HG02798 (cell line): Measurements from ENCODE around the gene SLC4A9.
A peak's percentile ranks its signal among the peaks of the same experiment; 100 is the strongest.

Experiments used
- ATAC-seq: cut with Tn5 transposase; IDR thresholded peaks from one replicate; pipeline ENCODE4 v1.9.1; 2021; ENCODE audit warnings: mild to moderate bottlenecking; ENCODE audit not compliant: unreplicated experiment, poor library complexity

Gene SLC4A9

DNA sequence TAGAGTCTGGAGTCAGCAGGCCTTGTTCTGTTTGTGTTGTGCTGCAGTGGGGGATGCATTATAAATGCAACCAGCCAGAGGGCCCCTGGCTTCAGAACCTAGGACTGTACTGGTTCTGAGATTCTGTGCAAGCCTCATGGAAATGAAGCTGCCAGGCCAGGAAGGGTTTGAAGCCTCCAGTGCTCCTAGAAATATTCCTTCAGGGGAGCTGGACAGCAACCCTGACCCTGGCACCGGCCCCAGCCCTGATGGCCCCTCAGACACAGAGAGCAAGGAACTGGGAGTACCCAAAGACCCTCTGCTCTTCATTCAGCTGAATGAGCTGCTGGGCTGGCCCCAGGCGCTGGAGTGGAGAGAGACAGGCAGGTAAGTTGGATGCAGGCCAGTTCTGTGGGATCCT, at the start of gene SLC4A9:
SLC4A9 (plus strand) TSS at position 94 of the 400 bp plus-strand sequence; CDS start at position 137, 43 bp downstream.
- ATAC-seq = no peak

- no peak for ATAC-seq
These were observed 49.6 kb upstream of the SLC4A9 start for GRCh38 chr5:140310434-140310833.

DNA sequence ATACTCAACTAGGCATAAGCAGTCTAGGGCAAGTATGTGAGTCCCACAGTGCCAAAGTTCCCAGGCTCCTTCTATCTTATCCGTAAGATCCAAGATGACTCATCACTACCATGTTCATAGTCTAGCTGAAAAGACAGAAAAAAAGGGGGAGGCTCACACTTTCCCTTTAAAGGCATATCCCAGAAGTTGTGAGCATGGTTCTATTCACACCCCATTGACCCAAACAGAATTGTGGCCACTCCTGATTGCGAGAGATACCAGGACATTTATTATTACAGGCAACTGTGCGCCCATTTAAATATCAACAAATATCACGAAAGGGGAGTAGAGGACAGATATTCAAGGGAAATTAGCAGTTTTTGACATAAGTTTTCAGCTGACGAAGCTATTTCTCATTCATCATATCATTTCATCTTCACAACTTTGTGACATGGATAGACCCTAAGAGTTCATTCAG, 49.0 kb upstream of the SLC4A9 start:
- no peak for ATAC-seq

- no peak for ATAC-seq
These were observed 47.8 kb upstream of the SLC4A9 start for GRCh38 chr5:140312067-140312790.

- ATAC-seq = no peak
These were observed 47.2 kb upstream of the SLC4A9 start for GRCh38 chr5:140312791-140313189.

DNA sequence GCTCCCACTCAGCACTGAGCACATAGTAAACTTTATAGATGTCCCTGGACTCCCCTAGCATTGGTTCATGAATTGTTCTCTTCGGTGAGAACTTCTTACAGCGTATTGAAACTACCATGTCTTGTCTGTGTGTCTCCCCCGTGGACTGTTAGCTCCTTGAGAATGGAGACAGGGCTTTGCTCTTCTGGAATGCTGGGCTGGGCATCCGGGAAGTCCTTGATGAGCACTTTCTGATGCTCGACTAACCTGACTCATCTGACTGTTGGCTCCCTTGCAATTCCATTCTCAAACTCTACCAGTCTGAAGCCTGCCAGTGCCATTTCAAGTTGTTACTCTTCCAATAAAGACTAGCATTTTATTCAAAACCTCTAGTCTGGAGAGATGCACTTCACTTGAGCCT, 42.1 kb upstream of the SLC4A9 start:
- no peak for ATAC-seq

GRCh38 chr5:140318792-140319191, 41.2 kb upstream of the SLC4A9 start:
- ATAC-seq = no peak

- no peak for ATAC-seq
These were observed 40.2 kb upstream of the SLC4A9 start for GRCh38 chr5:140319833-140320232.

- ATAC-seq = no peak
These were observed 38.2 kb upstream of the SLC4A9 start for GRCh38 chr5:140321796-140322195.

GRCh38 chr5:140322751-140323731, 37.0 kb upstream of the SLC4A9 start:
- ATAC-seq = no peak

- no peak for ATAC-seq
These were observed 35.9 kb upstream of the SLC4A9 start for GRCh38 chr5:140324041-140324600.

DNA sequence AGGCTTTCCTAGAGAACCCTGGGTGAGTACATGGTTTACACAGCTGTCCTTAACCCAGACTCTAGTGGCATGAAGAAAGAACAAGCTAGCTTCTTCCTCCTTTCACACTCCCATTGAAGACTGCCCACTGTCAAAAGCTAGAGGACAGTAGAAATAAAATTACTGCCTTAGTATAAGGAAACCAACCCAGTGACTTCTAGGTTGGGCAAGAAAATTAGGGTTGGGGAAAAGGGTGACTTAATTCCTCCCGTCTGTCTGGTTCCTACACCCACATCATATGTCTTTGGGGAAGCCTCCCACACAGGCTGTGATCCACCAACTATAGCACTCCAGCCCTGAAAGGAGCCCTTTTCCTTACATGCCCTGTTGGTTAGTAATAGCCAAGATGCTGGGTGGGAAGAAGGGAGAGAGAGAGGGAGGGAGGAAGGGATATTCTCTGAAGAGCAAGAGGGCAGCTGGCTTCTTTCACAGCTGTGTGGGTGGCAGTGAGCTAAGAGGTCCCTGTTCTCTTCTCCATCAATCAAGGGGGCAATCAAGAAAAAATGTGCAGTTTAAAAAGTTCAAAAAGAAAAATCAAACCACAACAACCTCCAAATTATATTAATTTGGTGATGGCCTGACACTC, 35.3 kb upstream of the SLC4A9 start:
- no peak for ATAC-seq

GRCh38 chr5:140325486-140325885, 34.5 kb upstream of the SLC4A9 start:
- no peak for ATAC-seq

- ATAC-seq = no peak
These were observed 32.4 kb upstream of the SLC4A9 start for GRCh38 chr5:140327589-140327988.

GRCh38 chr5:140328036-140328764, 31.8 kb upstream of the SLC4A9 start:
- peak; percentile 60 for ATAC-seq

DNA sequence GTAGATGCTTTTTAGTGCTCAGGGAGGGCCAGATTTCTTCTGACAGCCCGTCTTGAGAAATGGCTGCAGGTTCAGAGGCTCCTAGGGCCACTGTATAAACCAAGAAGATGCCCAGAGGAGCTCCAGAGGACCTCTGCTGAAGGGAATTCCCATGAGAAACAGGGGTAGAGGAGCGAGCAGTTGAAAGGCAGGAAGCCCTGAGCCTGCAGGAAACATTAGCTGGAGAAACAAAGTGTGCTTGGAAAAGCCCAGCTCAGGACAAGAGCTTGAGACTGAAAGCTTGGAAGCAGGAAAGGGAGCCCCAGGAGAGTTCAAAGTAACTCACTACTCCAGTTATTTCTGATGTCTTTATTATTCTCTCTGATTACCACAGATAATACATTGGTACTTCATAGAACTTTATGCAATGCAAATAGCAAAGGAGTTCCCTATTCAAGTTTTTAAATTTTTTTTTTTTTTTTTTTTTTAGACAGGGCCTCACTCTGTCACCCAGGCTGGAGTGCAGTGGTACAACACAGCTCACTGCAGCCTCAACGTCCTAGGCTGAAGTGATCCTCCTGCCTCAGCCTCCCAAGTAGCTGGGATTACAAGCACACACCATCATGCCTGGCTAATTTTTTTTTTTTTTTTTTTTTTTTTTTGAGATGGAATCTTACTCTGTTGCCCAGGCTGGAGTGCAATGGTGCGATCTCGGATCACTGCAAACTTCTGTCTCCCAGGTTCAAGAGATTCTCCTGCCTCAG, 30.1 kb upstream of the SLC4A9 start:
- ATAC-seq = no peak

GRCh38 chr5:140331638-140332037, 28.4 kb upstream of the SLC4A9 start:
- no peak for ATAC-seq

DNA sequence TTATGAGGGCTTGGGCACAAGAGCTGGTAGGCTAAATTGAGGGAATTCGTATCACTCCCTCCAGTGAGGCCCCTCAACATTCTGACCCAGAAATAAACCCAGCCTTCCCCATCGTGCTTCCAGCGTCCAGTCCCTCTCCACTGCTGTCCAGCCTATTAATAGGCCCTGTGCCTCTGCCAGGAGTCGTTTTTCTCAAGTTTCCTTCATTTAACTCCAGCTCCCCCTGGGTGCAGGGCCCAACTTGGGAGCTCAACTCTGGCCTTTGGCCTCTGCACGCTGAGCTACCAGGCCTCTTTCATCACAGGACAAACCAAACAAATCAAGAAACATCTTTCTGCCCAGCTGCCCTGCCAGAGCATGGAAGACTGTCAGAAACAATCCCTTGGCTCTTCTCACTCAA, 23.6 kb upstream of the SLC4A9 start:
- no peak for ATAC-seq

GRCh38 chr5:140337880-140338279, 22.1 kb upstream of the SLC4A9 start:
- ATAC-seq = no peak
